HG02970 (cell line): ENCODE measurements around the gene KLK7.
"Not testable (repeated sequence)": the region's sequence is repeated elsewhere in the genome, so short reads cannot be mapped to it uniquely, and the experiment has no call there.

Source experiments
- ATAC-seq: cut with Tn5 transposase; IDR thresholded peaks from one replicate; pipeline ENCODE4 v1.9.1; 2021; ENCODE audit warnings: mild to moderate bottlenecking, moderate library complexity, moderate number of reproducible peaks; ENCODE audit not compliant: unreplicated experiment, low FRiP score

Gene KLK7

DNA sequence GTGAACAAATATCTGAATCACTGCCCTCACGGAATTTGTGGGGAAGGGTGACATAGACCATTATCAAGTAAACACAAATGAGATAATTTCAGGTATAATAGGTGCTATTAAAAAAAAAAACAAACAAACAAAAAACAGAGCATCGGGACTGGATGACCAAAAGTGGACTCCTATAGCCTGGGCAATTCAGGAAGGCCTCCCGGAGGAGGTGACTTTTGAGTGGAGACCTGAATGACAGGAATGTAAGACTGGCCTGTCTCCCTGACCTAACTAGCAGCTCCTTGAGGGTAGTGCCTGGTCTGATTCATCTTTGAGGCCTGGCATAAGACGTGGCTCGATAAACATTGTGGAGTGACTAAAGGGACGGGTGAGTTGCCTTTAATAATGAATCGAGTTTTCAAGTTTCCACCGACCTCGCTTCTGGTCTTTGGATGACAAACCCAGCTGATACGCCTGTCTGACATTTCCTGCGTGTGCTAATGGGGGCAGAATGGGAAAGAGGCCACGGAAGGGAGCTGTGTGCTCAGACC lies 29.0 kb upstream of the KLK7 start:
- ATAC-seq = no peak

- no peak for ATAC-seq
Observed at GRCh38 chr19:51010066-51010795, 26.5 kb upstream of the KLK7 start.

GRCh38 chr19:51009061-51009891 lies 25.6 kb upstream of the KLK7 start:
- no peak for ATAC-seq

DNA sequence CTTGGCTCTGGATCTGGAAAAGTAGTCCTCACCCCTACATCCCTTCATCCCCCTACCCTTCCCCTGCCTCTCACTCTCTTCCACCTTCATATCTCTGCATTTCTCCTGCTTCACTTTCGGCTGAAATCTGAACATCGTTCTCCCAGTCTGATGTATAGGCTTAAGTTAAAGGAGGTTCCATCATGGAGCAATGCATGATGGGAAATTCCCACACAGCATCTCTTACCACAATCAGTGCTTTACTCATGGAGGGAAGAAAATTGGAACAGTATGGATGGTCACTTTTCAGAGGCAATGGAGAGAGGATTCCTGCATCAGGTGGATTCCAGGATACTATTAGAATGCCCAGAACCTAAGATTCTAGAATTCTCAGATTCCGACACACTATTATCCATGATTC lies 23.8 kb upstream of the KLK7 start:
- ATAC-seq = no peak

DNA sequence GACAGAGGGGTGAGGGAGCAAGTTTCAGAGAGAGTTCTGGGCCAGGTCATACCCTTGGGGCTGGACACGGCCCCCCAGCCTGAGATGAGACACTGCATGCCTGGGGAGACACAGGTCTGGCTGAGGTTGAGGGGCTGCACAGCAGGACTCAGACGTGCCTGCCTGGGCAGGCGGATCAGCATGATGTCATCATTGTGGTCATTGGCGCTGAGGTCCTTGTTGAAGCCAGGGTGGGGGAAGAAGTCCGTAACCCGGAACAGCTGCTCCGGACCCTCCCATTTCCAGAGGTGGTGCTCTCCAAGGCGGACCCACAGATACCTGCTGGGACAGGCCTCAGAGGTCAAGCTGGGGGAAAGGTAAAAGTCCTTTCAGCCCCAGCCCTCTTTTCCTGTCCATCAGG lies 22.7 kb upstream of the KLK7 start:
- no peak for ATAC-seq

DNA sequence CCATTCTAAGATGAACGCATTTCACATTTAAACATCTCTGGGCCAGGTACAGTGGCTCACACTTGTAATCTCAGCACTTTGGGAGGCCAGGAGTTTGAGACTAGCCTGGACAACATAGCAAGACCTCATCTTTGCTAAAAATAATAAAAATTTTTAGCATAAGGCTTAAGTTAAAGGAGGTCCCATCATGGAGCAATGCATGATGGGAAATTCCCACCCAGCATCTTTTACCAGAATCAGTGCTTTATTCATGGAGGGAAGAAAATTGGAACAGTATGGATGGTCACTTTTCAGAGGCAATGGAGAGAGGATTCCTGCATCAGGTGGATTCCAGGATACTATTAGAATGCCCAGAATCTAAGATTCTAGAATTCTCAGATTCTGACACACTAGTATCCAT lies 21.5 kb upstream of the KLK7 start:
- no peak for ATAC-seq

- no peak for ATAC-seq
Observed at GRCh38 chr19:51003316-51003715, 19.6 kb upstream of the KLK7 start.

GRCh38 chr19:51002542-51003311 lies 19.0 kb upstream of the KLK7 start:
- ATAC-seq = no peak

GRCh38 chr19:51002089-51002532 lies 18.4 kb upstream of the KLK7 start:
- no peak for ATAC-seq

- ATAC-seq = no peak
Observed at GRCh38 chr19:51001515-51001914, 17.8 kb upstream of the KLK7 start, which contains the start of gene KLK8. Gene KLK8, minus strand, starts transcription at chr19:51001604. Its CDS starts 437 bp downstream, at chr19:51001167.

GRCh38 chr19:51000981-51001380 lies 17.3 kb upstream of the KLK7 start:
- ATAC-seq = no peak

GRCh38 chr19:51000426-51000825 lies 16.7 kb upstream of the KLK7 start:
- ATAC-seq = no peak

DNA sequence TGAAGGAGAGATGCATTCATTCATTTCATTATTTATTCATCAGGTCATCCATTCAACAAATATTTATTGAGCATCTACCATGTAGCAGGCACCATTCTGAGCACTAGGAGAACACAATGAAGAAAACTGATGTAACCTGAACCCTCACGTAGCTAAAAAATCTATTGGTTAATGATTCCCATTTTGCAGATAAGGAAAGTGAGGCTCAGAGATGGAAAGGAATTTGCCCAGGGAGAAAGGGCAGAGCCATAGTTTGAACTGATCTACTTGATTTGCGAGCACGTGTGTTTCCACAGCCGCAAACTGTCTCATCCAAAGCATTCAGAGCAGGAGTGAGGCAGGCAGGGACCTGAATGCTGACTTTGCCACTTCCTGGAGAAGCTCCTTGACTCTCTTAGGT lies 15.0 kb upstream of the KLK7 start:
- ATAC-seq = no peak

DNA sequence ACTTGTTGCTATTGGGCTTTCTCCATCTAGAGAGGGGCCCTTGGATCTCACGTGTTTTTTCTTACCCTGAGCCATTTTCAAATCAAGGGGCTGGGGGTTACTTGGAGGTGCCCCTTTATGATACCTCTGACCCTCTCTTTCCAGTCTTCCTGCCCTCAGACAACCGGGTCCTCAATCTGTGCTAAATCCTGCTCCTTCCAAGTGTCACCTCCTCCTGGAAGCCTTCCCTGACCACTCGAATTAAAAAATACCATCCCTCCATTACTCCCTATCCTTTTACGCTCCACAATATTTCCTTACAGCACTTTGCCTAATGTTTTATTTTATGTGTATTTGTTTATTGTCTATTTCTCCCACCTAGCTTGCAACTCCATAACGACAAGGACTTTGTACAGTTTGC lies 14.3 kb upstream of the KLK7 start:
- no peak for ATAC-seq

DNA sequence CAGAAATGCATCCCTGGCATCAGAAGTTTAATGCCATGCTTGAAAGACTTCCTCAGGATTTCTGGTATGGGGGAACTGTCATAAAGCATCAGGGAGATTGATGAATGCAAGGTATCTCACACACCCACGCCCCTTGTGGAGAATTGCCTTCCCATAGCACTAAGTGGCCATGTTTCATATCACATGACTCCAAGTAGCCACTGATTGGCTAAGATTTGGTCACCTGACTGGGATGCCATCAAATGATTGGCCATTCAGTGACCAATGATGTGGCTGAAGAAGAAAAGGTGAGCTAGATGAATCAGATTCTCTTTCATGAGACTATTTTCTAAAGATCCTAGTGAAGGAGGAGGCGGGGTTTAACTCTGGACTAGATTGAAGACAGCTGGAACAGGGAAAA lies 10.4 kb upstream of the KLK7 start:
- ATAC-seq = no peak

GRCh38 chr19:50992666-50993035 lies 8.9 kb upstream of the KLK7 start:
- ATAC-seq = no peak

GRCh38 chr19:50984416-50984815 lies 699 bp upstream of the KLK7 start:
- ATAC-seq = not testable (repeated sequence)

GRCh38 chr19:50982186-50982585 lies 1.5 kb downstream of the KLK7 start:
- ATAC-seq = no peak

GRCh38 chr19:50981587-50982146 lies 2.0 kb downstream of the KLK7 start:
- no peak for ATAC-seq

DNA sequence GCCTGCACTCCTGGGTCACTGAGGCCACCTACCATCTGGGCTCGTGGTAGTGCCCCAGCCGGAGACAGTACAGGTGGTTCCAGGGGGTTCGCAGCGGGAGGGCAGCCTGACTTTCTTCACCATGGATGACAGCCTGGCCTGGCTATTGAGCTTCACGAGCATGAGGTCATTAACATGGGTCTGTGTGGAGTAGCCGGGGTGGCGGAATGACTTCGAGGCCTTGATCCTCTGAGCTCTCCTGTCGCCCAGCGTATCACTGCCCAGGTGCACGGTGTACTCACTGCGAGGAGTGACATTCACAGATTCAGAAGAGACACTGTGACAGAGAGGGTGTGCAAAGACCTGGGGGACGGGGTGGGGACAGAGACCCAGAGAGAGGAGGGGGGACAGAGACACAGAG lies 3.5 kb downstream of the KLK7 start:
- no peak for ATAC-seq
